Stimulated activated CD4-positive, alpha-beta T cell treated with anti-CD3 and anti-CD28 coated beads, Interleukin-15, amount 100 ng/mL, for 1 hour (primary cell): Measurements from ENCODE around the gene HEATR1.
"Not testable (repeated sequence)": the region's sequence is repeated elsewhere in the genome, so short reads cannot be mapped to it uniquely, and the experiment has no call there.

Source experiments
- DNase-seq, 2 donors: peaks; one replicate each; pipeline ENCODE4 v3.0.0-alpha.2; 2020; ENCODE audit warnings: low read depth in 1 of 2, low spot score in 1 of 2

Gene HEATR1

DNA sequence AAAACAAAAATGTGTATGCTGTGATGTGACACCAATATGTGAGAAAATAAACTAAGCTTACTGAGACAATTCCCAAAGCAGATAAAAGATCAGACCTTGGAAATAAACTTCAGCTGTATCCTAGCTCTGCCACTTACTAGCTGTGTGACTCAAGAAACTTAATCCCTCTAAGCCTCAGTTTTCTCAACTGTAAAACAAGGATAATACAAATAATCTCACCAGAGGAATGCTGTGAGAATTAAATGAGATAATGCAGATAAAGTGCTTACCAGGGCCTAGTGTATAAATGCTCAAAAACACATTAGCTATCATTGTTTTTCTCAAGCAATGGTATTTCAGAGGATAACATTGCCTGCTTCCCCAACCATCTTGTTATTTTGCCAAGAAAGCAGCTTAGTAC lies 2.1 kb downstream of the HEATR1 start:
- DNase-seq: no peak

DNA sequence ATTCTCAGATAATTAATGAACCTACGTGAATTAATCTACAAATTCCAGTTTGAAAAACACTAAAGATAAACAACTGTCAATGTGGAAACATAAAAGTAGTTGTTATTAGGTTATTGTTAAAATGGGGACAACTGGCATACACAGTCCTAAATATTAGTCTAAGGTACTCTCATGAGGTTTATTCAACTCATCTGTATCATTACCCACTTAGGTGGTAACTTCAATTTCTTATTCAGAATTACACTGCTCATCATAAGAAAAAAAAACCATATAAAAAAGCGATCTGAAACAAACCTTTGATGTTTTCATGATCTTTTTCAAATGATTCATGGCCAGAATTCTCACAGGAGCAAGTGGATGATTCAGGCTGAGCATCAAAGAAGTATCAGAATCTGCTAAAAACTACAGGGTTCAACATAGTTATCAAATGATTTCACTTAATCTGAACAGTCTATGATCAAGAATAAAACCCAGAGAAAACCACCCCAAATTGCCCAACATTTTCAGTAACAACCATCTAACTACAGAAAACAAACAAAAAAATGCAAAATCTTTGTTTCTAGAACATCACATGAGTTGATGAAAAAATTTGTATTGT lies 13.7 kb downstream of the HEATR1 start:
- no peak for DNase-seq

DNA sequence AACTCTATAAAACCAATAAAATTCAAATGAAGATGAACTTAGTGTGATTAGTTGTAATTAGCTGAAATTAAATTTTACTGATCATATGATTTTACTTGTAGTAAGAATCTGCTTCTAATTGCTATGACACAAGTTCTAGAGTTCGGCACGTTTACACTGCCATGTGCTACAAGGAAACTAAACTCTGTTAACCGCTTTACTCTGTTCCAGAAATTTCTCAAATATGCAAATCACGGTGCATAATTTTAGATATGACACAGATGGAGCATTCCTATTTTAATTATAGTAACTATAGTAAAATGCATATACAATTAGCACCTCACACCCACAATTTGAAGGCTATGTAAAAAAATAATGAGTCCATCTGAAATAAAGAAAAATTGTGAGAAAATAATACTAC lies 14.8 kb downstream of the HEATR1 start:
- no peak for DNase-seq

DNA sequence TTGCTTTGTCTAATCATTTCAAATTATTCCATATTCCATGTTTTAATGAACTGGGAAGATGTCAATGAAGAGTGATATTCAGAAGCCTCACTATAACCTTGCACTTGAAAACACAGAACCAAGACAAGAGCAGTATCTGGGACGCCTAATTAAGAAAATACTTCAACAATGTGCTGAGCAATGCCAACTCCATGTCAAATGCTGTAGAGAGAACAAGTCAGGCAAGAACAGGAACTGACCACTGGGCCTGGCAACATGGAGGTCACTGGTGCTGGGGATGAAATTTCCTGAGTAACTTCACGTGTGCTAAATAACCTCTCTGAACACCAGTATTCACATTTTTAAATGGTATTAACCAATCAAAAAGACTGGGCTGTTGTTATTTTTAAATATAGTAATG lies 22.8 kb downstream of the HEATR1 start:
- no peak for DNase-seq

DNA sequence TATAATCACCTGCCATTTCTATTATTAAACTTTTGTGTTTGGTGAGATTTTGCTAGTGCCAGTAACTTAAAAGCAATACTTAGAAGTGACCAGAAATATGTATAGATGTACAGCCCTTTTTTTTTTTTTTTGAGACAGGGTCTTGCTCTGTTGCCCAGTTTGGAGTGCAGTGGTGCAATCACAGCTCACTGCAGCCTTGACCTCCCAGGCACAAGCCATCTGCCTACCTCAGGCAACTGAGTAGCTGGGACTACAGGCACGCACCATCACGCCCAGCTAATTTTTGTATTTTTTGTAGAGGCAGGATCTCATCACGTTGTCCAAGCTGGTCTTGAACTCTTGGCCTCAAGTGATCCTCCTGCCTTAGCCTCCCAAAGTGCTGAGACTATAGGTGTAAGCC lies 23.9 kb downstream of the HEATR1 start:
- not testable (repeated sequence) for DNase-seq

DNA sequence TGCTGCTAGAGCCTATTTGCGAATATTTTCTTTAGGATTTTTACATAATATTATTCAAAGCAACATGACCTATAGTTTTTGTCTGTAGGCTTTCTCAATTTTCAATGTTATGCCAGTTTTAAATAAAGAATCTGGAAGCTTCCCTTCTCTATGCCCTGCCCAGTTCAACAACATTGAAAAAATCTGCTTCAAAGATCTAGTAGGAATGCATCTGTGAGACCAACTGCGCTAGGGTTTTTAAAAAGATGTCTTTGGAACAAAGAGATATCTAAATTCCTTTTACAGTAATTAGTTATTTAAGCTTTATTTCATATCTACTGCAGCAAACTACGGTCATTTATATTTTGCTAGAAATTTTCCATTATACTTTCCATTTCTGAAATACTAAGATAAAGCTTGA lies 25.7 kb downstream of the HEATR1 start:
- DNase-seq: no peak

DNA sequence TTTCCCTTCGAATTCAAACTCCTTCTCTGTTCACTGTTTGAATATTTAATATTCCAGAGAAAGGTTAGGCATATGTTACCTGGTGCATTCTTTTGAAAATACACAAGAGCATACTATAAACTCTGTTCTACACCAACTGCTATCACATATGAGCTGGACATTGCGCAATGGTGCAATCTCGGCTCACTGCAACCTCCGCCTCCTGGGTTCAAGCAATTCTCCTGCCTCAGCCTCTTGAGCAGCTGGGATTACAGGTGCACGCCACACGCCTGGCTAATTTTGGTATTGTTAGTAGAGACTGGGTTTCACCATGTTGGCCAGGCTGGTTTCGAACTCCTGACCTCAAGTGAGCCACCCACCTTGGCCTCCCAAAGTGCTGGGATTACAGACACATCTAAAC lies 27.3 kb downstream of the HEATR1 start:
- DNase-seq: not testable (repeated sequence)

DNA sequence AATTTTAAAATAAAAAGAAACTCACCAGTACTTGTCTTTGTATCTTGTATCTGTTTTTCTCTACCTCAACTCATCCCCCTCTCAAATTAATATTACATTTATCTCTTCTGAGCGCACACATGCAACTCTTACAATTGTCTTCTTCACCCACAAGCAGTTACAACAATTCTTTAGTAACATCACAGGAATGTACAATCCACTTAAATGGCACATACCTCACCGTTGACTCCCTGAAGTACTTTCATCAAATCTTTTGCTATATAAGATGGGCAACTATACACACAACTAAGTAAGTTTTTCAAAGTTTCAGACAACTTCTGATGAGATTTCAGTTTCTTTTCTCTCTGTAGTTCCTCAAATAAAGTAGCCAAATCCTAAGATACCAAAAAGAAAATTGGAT lies 28.3 kb downstream of the HEATR1 start:
- no peak for DNase-seq

DNA sequence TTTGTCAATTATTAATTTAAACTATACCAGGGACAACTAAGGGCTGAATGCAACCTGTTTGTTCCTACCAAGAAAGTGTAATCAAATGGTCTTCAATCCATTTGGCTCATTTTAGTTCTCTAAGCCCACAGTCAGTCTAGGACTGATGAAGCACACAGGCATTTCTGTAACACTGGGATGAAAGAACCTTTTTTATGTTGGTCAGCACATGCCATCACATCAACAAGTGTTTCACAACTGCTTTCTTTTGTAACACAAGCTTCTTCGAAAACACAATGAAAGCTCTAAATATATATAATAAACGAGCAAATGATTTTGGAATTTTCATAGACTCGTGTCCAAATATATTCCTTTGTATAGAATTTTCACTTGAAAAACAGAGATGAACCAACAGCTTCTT lies 28.8 kb downstream of the HEATR1 start:
- no peak for DNase-seq

DNA sequence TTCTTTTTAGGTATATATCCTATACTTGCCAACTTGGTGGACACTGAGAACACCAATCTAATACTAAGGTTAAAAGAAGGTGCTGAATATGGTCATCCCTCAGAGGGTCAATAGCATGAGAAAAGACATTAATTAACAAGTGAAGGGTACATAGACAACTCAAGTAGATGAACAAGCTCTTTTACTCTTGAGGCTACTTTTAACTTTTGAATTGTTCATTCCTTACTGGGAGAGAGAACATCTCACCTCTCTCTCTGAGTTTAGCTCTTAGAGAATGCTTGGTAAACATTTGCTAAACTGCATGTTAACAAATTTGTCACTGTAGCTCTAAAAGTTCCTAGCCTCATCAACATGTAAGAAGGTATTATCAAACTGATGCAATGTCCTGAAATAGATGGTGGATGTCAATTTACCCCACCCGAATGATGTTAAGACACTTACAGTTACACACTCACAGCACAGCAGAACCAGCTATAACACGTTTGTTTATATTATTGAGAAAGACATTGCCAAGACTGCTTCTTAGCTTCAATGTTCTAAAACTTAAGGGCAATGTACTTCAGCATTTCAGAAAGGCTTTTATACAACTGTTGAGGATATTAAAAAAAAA lies 35.9 kb downstream of the HEATR1 start:
- no peak for DNase-seq

DNA sequence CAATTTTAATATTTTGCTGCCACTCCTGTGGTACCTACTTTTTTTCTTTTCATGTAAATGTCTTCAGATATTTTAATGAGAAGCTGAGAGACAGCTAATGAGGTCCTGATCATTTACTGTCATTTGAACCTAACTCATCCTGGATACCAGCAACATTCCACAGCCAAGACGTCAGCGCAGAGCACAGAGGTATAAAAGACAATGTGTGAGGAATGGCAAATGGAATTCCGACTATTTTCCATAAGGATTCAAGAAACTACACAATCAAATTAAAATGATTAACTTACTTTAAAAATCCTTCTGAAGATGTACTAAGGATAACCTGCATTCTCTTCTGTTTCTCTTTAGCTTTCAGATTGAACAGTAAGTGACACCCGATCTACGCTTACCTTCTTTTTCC lies 38.8 kb downstream of the HEATR1 start:
- no peak for DNase-seq

DNA sequence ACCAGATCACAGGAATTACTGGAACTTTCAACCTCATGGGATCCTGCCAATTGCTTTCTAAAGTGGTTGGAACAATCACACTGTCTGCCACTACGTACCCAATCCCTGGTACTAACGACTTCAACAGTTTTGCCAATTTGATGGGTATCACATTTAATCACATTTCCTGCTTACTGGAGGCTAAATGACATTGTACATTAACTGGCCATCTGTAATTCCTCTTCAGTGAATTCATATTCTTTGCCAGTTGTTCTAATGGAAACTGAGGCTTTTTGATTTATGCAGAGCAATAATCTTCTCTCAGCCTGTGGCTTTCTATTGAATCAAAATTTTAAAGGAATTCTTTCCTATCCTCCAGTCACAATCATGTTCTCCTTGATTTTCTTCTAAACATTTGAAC lies 42.3 kb downstream of the HEATR1 start:
- no peak for DNase-seq

DNA sequence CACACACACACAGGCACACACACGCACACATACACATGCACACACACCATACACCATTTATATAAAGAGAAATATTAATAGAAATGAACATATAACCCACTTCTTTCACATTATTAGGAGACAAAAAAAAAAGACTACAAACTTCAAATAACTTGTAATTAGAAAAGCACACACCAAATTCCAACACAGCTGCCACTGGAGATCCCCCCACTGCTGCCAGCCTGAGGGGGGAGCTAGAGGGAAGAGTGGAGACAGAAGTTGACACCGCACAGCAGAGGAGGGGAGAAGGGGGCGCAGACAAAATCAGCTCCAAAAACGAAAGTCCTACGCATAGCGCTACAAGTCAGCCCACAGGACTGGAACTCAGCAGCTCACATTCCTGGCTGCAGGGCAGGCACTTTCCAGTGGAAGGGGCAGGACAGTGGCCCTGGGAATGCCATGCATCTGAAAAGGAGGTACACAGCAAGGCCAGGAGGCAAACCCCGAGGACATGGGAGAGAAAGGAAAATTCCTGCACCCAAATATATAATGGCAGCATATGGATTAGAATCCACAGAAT lies 44.0 kb downstream of the HEATR1 start:
- no peak for DNase-seq

DNA sequence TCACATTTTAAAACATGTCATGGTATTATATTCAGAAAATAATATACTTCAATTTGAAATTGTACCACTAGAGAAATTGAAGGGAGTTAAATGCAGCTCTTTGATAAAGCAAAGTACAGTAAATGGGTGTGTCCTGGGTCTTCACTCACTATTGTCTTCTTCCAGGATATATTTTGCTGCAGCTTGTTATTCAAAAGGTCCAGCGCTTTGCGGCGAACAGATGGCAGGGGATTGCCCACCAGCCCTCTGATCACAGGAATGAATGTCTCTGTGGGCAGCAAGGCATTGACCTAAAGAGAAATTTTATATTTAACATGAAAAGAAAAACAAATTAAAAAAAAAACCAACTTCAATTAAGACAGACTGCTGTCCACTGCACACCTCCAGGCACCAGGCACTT lies 45.5 kb downstream of the HEATR1 start:
- DNase-seq: no peak

DNA sequence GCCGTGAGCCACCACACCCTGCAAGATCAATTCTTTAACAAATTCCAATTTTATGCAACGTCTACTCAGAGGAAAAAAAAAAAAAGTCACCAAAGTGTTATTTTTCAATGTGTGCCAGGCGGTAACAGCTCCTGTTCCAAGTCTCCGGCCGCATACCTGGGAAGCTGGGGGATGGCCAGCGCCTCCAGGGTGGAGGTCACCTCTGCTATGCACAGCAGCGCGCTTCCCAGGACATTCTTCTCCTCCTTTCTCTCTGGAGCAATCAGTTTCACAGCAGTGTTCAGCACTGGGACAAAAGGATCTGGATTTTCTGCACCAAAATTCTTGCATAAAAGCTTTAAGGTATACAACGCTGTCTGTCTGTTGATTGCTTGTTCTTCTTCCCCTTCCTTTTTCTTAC lies 46.2 kb downstream of the HEATR1 start:
- no peak for DNase-seq

DNA sequence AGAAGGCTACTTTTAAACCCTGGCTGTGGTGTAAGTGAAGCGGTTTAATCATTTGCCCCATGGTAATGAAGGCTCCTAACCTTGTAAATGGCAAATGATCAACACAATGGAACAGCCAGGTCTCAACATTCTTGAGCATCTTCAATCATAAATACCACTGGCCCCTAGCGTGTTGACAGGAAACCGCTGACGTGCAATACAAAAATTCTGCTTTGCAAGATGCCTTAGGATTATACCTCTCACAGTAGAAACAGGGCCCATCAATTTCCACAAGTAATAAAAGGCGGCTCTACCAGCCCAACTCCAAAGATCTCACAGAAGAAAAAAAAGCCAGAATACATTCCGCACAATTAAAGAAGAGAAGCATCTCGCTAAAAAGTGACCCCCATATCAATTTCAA lies 47.7 kb downstream of the HEATR1 start:
- no peak for DNase-seq

DNA sequence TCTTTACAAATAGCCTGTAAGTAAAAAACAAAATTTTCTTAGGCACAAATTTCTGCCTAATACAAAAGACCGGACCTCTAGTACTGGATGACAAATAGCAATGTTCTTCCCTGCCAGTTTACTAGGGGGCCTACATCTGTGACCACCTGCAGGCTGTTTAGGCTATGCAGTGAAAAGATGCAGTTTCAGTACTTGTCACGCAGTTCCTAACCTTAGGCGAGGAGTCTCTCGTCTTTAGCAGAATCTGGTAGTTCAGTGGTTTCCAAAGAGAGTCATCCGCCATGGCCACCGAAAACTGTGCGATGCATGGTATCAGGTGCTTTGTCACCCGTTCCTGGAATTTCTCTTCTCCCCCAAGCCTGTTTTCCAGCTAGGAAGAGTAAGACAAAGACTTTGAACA lies 50.9 kb downstream of the HEATR1 start:
- no peak for DNase-seq

DNA sequence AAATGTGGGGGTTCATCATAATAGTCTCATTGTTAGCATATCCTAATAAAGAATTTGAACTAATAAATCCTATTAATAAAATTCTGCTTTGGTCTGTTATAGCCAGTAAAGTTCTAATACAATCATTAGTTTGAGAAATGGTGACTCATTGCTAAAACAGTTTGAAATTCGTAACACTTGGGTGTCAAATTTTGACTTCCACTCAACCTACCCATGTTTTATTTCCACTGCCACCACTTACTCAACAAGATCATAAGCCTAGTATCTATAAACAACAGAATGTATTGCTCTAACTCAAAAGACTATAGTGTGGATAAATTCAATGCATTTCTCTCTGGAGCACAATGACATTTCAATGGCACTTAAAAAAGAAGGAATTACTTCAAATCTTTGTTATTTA lies 51.4 kb downstream of the HEATR1 start:
- DNase-seq: no peak

DNA sequence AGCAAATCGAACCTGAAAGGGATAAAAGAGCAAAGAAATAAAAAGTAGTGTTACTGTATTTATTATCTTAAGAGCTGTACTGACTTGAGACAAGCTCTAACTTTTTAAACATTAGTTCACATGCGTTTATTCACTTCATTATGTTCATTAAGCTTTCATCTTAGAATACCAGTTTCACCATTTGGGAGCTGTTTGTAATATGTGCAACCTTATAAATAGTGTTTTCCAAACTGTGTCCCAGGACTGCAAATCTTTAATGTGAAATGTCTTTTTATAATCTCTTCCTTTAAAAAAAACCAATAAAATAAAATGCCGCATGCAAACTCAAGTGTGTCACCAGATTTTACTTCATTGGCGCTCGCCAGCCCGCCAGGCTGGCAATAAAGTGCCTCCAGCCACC lies 52.2 kb downstream of the HEATR1 start:
- DNase-seq: no peak

DNA sequence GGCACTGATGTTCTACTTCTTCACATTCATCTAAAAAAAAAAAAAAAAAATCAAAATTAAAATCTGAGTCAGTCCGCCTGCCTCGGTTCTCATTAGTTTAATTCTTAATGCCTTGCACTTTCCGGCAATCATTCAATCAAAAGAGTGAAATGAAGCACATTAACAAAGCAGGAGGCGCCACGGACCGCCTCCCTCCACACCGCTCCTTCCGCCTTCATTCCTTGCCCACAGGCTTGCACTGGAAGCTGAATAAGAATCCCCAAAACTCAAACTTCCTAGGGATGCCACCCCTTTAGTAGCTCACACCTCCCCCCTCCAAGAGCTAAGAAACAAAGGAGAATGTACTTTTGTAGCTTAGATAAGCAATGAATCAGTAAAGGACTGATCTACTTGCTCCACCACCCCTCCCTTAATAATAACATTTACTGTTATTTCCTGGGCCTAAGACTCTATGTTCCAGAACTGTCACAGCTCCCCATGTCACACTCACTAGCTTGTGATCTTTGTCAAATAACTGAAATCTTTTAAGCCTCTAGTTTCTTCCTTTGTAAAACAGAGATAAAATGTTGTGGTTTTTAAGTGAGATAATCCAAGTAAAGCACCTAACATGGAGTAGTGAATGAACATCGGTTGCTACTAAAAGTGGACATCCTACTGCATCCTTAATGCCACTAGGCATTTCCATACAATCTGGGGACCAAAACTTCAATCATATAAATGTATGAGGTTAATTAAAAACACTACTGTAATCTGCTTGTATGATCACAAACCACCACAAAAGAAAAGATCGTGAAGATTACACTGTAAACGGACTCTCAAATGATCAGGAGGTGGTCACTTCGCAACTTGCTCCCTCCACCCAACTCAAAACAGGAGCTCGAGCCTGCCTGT lies 53.1 kb downstream of the HEATR1 start:
- no peak for DNase-seq

DNA sequence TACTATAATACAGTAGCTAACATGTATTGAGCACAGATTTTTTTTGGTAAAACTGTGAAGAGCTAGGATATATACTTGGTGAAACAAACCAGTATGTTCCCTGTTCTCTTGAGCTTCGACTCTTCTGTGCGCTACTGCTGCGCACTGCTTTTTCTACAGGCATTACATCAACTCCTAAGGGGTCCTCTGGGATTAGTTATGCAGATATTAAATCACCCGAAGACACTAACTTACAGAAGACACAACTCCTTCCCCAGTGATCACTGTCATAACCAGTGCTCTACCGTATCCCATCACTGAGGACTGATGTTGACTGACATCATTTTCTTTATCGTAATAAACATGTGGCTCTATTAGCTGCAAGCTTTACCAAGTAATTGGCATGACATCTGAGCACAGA lies 55.9 kb downstream of the HEATR1 start:
- no peak for DNase-seq

DNA sequence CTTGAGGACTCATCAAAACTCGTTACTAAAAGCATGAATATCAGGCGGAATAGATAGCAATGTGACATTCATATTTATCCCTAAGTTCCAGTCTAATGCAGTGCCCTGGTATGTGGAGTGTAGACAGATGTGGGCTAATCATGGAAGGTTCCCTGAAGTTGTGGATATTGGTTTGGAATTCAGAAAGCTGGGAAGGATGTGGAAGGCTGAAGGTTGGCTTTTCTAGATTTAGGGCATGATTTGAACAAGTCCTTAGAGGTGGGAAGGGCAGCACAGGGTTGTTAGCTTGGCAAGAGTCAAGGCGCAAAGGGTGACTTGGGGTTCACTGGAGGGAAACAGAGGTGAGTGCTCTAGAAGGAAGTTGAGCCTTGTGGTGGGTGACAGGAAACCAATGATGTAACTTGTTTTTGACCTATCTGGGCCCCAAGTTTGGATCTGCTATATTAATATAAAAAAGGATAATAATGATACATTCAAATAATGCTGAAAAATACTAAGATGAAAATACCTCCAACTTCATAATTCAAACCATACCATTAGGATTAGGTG lies 58.6 kb downstream of the HEATR1 start:
- DNase-seq: no peak
